GM21360 (cell line): ENCODE data around the gene ERH.

Experiments used
- ATAC-seq: cut with Tn5 transposase; IDR thresholded peaks from one replicate; pipeline ENCODE4 v1.9.1; 2021; ENCODE audit warnings: mild to moderate bottlenecking, moderate library complexity; ENCODE audit not compliant: unreplicated experiment

The ERH gene

DNA sequence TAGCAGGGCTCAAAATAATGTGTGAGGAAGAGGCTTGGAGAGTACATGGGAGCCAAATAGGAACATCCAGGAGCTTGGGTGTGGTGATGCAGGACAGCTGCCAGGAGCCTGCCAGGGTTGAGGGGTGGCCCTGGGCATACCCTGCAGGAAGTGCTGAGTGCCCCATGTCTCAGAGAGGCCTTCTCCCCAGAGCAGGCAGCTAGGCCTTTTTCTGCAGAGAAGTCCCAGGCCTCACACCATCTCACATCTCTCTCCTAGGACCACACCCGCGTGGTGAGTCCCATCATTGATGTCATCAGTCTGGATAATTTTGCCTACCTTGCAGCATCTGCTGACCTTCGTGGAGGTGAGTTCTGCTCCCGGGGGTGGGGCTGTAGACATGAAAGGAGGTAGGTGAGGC is 66.9 kb downstream of the ERH start:
- no peak for ATAC-seq
